ENCODE results near the gene CKMT1A. TPM values are rescaled to one million over a fixed set of nuclear protein-coding genes. Genes with fewer than 3 reads are reported as not detected.
A peak's percentile ranks its signal among the peaks of the same experiment; 100 is the strongest.
"Not testable (repeated sequence)": the region's sequence is repeated elsewhere in the genome, so short reads cannot be mapped to it uniquely, and the experiment has no call there.

Gene CKMT1A
- total and polyA plus RNA-seq, 10 of the 15 experiments (the other 5 are each of a cell fraction or from before 2014, with no cell fraction given): 0.05 TPM; not detected in 9

DNA sequence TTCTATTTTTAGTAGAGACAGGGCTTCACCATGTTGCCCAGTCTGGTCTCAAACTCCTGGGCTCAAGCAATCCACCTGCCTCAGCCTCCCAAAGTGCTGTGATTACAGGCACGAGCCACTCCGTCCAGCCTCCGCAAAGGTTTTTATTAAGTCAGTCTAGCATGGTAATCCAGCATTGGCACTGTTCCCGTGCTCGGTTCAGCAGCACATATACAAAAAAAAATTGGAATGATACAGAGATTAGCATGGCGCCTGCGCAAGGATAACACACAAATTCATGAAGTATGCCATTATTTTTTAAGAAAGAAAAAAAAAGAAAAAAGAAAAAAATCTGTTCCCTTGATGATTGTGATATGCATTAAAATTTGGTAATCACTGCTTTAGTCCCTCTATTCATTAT, 8.5 kb downstream of the CKMT1A start (continued):
- TF ChIP-seq, protein P1, sequence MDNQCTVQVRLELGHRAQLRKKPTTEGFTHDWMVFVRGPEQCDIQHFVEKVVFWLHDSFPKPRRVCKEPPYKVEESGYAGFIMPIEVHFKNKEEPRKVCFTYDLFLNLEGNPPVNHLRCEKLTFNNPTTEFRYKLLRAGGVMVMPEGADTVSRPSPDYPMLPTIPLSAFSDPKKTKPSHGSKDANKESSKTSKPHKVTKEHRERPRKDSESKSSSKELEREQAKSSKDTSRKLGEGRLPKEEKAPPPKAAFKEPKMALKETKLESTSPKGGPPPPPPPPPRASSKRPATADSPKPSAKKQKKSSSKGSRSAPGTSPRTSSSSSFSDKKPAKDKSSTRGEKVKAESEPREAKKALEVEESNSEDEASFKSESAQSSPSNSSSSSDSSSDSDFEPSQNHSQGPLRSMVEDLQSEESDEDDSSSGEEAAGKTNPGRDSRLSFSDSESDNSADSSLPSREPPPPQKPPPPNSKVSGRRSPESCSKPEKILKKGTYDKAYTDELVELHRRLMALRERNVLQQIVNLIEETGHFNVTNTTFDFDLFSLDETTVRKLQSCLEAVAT (IDR thresholded peaks at IDR 0.05): no peak
- TF ChIP-seq YY1 (IDR thresholded peaks at IDR 0.05; ENCODE audit: low read depth, low read length) (no peak), JUND (IDR thresholded peaks at IDR 0.05; ENCODE audit: low read depth, low read length) (no peak), SIN3A (IDR thresholded peaks at IDR 0.05; ENCODE audit: low read depth, low read length) (no peak), ZNF217 (IDR thresholded peaks at IDR 0.05) (no peak)

DNA sequence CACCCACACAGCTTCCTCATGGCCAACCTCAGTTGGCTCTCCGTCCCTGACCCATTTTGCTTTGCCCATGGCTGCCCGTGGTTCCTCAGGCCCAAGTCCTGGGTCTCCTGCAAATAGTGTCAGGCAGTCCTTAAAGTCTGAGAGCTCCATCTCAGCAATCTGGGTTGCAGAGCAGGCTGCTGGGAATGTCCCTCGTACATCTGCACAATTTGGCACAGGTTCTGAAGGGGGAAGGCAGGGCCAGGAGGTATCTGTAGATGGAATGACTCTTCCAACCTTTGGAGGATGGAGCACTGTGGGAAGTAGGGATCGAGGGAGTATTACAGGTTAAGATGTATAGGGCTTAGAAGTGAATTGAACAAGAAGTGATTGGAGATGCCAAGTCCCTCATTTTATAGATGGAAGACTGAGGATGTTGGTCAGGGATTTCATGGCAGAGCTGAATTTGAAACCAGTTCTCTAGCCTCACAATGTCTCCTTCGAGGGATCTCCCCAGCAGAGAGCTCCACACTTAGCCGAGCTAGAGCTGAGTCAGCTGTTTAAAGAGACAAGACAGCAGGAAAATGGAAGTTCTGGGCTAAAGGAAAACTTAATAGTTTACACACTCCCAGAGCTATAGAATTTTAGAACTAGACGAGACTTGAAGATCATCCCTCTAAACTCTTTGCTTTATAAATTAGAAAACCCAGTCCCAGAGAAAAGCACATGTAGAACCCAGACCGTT, 9.2 kb downstream of the CKMT1A start:
- in situ Hi-C loops (cut with MboI): no loop called here
- no peaks in the 10 kb centered on the region for H3K9me3 ChIP-seq (replicated peaks; ENCODE audit: control insufficient read depth, insufficient read depth, low read length)
- 24% methylated on average over 7 of the region's 8 CpGs for WGBS (ENCODE audit: insufficient coverage, insufficient replicate concordance, low lambda C conversion rate, missing lambda C conversion rate)
- SMC1A ChIA-PET (ENCODE audit: uncharacterized antibody, unreplicated experiment): interaction anchor here (1.4 kb wide), 1 partner anchor 67 kb away, joined by 3 read pairs; no protein-coding TSS in a partner anchor
- H4K20me1 ChIP-seq (ENCODE audit: control insufficient read depth, insufficient read depth): no peaks in the 10 kb centered on the region
- H3K27ac ChIP-seq (ENCODE audit: control insufficient read depth, insufficient read depth): no peak overlapping the region
- H3K79me2 ChIP-seq (ENCODE audit: control insufficient read depth, insufficient read depth, low read length): no peaks in the 10 kb centered on the region
- no peak overlapping the region for H3K4me3 ChIP-seq
- no TSS peak for BruUV-seq (replicated peaks)
- no peak for FAIRE-seq
- H3K36me3 ChIP-seq (ENCODE audit: control insufficient read depth in 2 of 2, insufficient read depth in 2 of 2, low read length in 1 of 2): no peaks in the 10 kb centered on the region
- intact Hi-C loops (cut with micrococcal nuclease; ENCODE audit: unreplicated experiment): no loop called here
- no peak overlapping the region for H3K4me2 ChIP-seq (ENCODE audit: control insufficient read depth, insufficient read depth)
- RAD21 ChIA-PET (ENCODE audit: unreplicated experiment): no interaction called here
- no peak overlapping the region for H2AFZ ChIP-seq (ENCODE audit: control insufficient read depth, low read depth, low read length)
- no peaks in the 10 kb centered on the region; a peak in 1 of 4 replicates for H3K27me3 ChIP-seq (replicated peaks in 1 of 2; ENCODE audit: control insufficient read depth in 2 of 2, insufficient read depth in 2 of 2, low read length in 1 of 2)
- no peaks in the 10 kb centered on the region for H3K4me1 ChIP-seq (ENCODE audit: control insufficient read depth, insufficient read depth, low read length)
- DNase-seq (ENCODE audit: low read depth, low spot score): no peak
- no peak overlapping the region for H3K9ac ChIP-seq (ENCODE audit: control insufficient read depth, insufficient read depth, low read length)
- ATAC-seq: no peak
- CTCF ChIA-PET: interaction anchor here (1.0 kb wide), 1 partner anchor 201 kb away, joined by 4 read pairs; no protein-coding TSS in a partner anchor
- POLR2A ChIA-PET: no interaction called here
- no peak for TF ChIP-seq HDAC2 (IDR thresholded peaks at IDR 0.05)

DNA sequence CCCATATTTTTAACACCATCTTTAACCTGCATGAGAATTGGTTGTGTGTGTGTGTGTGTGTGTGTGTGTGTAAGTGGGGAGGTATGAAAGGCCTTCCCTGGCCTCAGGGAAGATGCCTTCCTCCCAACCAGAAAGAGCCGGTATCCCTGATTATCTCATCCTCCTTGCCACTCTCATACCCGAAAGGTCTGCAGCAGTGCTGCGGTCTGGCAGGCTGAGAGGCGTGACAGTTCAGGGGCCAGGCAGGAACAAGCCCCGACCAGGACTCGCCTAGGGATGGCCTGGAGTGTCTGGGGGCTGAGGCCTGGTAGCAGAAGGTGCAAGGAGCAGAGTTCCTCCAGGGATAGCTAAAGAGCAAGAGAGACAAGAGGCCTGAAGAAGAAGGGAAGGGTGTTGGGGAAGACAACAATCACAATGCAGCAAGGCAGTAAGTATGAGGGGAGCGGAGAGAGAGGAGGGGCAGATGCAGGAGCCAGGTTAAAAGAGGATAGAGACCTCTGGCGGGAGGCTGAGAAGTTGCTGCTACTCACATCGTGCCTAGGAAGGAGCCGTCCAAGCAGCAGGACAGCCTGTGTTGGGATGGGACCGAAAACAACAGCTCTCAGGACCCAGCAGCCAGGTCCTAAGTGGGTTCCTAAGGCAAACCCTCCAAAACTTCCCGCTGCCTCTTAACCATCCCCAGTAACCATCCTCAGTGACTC, 16.9 kb downstream of the CKMT1A start:
- H3K4me3 ChIP-seq; H3K79me2 ChIP-seq (ENCODE audit: control insufficient read depth, insufficient read depth, low read length); H3K4me2 ChIP-seq (ENCODE audit: control insufficient read depth, insufficient read depth); H3K9ac ChIP-seq (ENCODE audit: control insufficient read depth, insufficient read depth, low read length); H3K9me3 ChIP-seq (replicated peaks; ENCODE audit: control insufficient read depth, insufficient read depth, low read length); FAIRE-seq; BruUV-seq (replicated peaks); H3K36me3 ChIP-seq (ENCODE audit: control insufficient read depth in 2 of 2, insufficient read depth in 2 of 2, low read length in 1 of 2); SMC1A ChIA-PET (ENCODE audit: uncharacterized antibody, unreplicated experiment); H3K4me1 ChIP-seq (ENCODE audit: control insufficient read depth, insufficient read depth, low read length); H2AFZ ChIP-seq (ENCODE audit: control insufficient read depth, low read depth, low read length); CTCF ChIA-PET; POLR2A ChIA-PET; DNase-seq (ENCODE audit: low read depth, low spot score); H3K27me3 ChIP-seq (replicated peaks in 1 of 2; ENCODE audit: control insufficient read depth in 2 of 2, insufficient read depth in 2 of 2, low read length in 1 of 2); H4K20me1 ChIP-seq (ENCODE audit: control insufficient read depth, insufficient read depth); in situ Hi-C loops (cut with MboI); RAD21 ChIA-PET (ENCODE audit: unreplicated experiment); intact Hi-C loops (cut with micrococcal nuclease; ENCODE audit: unreplicated experiment); H3K27ac ChIP-seq (ENCODE audit: control insufficient read depth, insufficient read depth): not testable (repeated sequence)
- ATAC-seq: peak; percentile 31; the same call in 1 of the 3 replicates
- WGBS (ENCODE audit: insufficient coverage, insufficient replicate concordance, low lambda C conversion rate, missing lambda C conversion rate): 20% methylated on average over 1 of the region's 12 CpGs
